Endothelial cell of coronary artery (primary cell): ENCODE results near the gene CCNA1. TPM values are rescaled to one million over a fixed set of nuclear protein-coding genes. Genes with fewer than 3 reads are reported as not detected.

Experiments used
- total RNA-seq: library from RNA; depleted of rRNA; stranded (reverse); fragments of >200 nt; gene quantifications from 2 replicates; pipeline ENCODE4 v1.2.3, GENCODE V29; 2014

Gene CCNA1
- total RNA-seq, result 39.2 and 75.7 TPM in 2 replicates

GRCh38 chr13:36432106-36432544 lies at the start of gene CCNA1:
TSS of gene CCNA1 (plus strand) at chr13:36432495. CDS start at chr13:36433057, 562 bp downstream.

Other genes with a start within 250 kb of the CCNA1 start
- 0.09 and 0.63 TPM in 2 replicates for gene SOHLH2, start 217.9 kb upstream of the CCNA1 start, total RNA-seq
- 2.4 and 3.9 TPM in 2 replicates for gene CCDC169, start 134.7 kb upstream of the CCNA1 start, total RNA-seq
- 77.8 and 96.2 TPM in 2 replicates for gene SPART, start 86.1 kb upstream of the CCNA1 start, total RNA-seq
- 0.18 and 0.47 TPM in 2 replicates for gene SERTM1, start 241.5 kb downstream of the CCNA1 start, total RNA-seq